Measurements from ENCODE around the gene DDN. TPM values are rescaled to one million over a fixed set of nuclear protein-coding genes. Genes with fewer than 3 reads are reported as not detected.
A peak's percentile ranks its signal among the peaks of the same experiment; 100 is the strongest.

Gene DDN
- total RNA-seq, 1 donor from 2014 or later = not detected

- peaks cover 42% of the 10 kb centered on the region for H3K36me3 ChIP-seq
- intact Hi-C loops (cut with DNase I) = no loop called here
- H3K9me3 ChIP-seq = no peaks in the 10 kb centered on the region
- DNase-seq (no peak), ATAC-seq (no peak)
- H3K27ac ChIP-seq = no peak overlapping the region
- peaks cover 33% of the 10 kb centered on the region for H3K4me1 ChIP-seq
- no peak overlapping the region for H3K4me3 ChIP-seq
- H3K27me3 ChIP-seq = peaks cover 30% of the 10 kb centered on the region
- no peak for TF ChIP-seq CTCF (IDR thresholded peaks at IDR 0.05)
Observed at GRCh38 chr12:49000346-49000745, 1.2 kb upstream of the DDN start.

GRCh38 chr12:48998497-48999353 is 450 bp downstream of the DDN start:
- intact Hi-C loops (cut with DNase I) = no loop called here
- no peaks in the 10 kb centered on the region for H3K9me3 ChIP-seq
- DNase-seq (no peak), ATAC-seq (peak; percentile 1)
- H3K4me1 ChIP-seq = peaks cover 36% of the 10 kb centered on the region
- no peak overlapping the region for H3K27ac ChIP-seq
- H3K36me3 ChIP-seq = peaks cover 28% of the 10 kb centered on the region
- peak overlapping the region; percentile 49 for H3K4me3 ChIP-seq
- peaks cover 45% of the 10 kb centered on the region for H3K27me3 ChIP-seq
- TF ChIP-seq CTCF (IDR thresholded peaks at IDR 0.05) = no peak

GRCh38 chr12:48997719-48998496 is 1.3 kb downstream of the DDN start:
- Histone ChIP-seq H3K4me3 (peak overlapping the region; percentile 49), H3K9me3 (no peaks in the 10 kb centered on the region), H3K27ac (no peak overlapping the region), H3K4me1 (peaks cover 36% of the 10 kb centered on the region), H3K36me3 (peaks cover 20% of the 10 kb centered on the region), H3K27me3 (peaks cover 47% of the 10 kb centered on the region)
- DNase-seq (no peak), ATAC-seq (peak; percentile 34)
- TF ChIP-seq CTCF (IDR thresholded peaks at IDR 0.05) = no peak
- intact Hi-C loops (cut with DNase I) = no loop called here

- ATAC-seq (peak; percentile 78), DNase-seq (peak; percentile 89)
- TF ChIP-seq CTCF (IDR thresholded peaks at IDR 0.05) = peak; percentile 69
- Histone ChIP-seq H3K27ac (no peak overlapping the region), H3K36me3 (peaks cover 11% of the 10 kb centered on the region), H3K4me3 (peak overlapping the region; percentile 37), H3K9me3 (no peaks in the 10 kb centered on the region), H3K27me3 (peaks cover 47% of the 10 kb centered on the region), H3K4me1 (peaks cover 36% of the 10 kb centered on the region)
- intact Hi-C loops (cut with DNase I) = no loop called here
Observed at GRCh38 chr12:48996794-48997718, 2.1 kb downstream of the DDN start.

Measured in upper lobe of right lung (tissue), 1 donor.